GM13976 (cell line): ENCODE measurements around the gene GPHN.

Experiments
- DNase-seq: peaks from one replicate; pipeline ENCODE4 v3.0.0; 2012; ENCODE audit warnings: low spot score
- CTCF ChIP-seq: IDR thresholded peaks from 2 replicates; pipeline ENCODE4 v1.5.1; 2012; ENCODE audit warnings: borderline replicate concordance, mild to moderate bottlenecking; ENCODE audit not compliant: insufficient read depth; ENCODE audit errors: extremely low read depth, missing control alignments, control extremely low read depth
- in situ Hi-C: fragments of 300-500 bp; cut with MboI; formaldehyde crosslinking; loops from one replicate; pipeline ENCODE4 v1.12.0; 2022; ENCODE audit warnings: low sequenced_read_pairs, mixed read lengths, inconsistent platforms; ENCODE audit not compliant: unreplicated experiment

Gene GPHN

GRCh38 chr14:67191768-67192290 is 683.9 kb downstream of the GPHN start:
- no peak for TF ChIP-seq CTCF
- in situ Hi-C loops = no loop called here
- DNase-seq = no peak

GRCh38 chr14:67192366-67192765 is 684.4 kb downstream of the GPHN start:
- no peak for DNase-seq
- TF ChIP-seq CTCF = no peak
- in situ Hi-C loops = no loop called here

GRCh38 chr14:67195279-67195678 is 687.3 kb downstream of the GPHN start:
- no peak for DNase-seq
- TF ChIP-seq CTCF = no peak
- in situ Hi-C loops = no loop called here

- in situ Hi-C loops = no loop called here
- TF ChIP-seq CTCF = no peak
- no peak for DNase-seq
Measured at GRCh38 chr14:67199016-67199415, 691.1 kb downstream of the GPHN start.

GRCh38 chr14:67207810-67208209 is 699.9 kb downstream of the GPHN start:
- TF ChIP-seq CTCF = no peak
- in situ Hi-C loops = no loop called here
- DNase-seq = no peak

- in situ Hi-C loops = no loop called here
- no peak for DNase-seq
- TF ChIP-seq CTCF = no peak
Measured at GRCh38 chr14:67218126-67218525, 710.2 kb downstream of the GPHN start.

- TF ChIP-seq CTCF = no peak
- in situ Hi-C loops = no loop called here
- DNase-seq = no peak
Measured at GRCh38 chr14:67221248-67221981, 713.5 kb downstream of the GPHN start.
